Measurements from ENCODE around the gene LPCAT3.

The LPCAT3 gene

GRCh38 chr12:6965026-6965661 lies 53.1 kb downstream of the LPCAT3 start:
- in situ Hi-C loops (cut with HindIII; ENCODE audit: low sequenced_read_pairs) = no loop called here

- in situ Hi-C loops (cut with HindIII; ENCODE audit: low sequenced_read_pairs) = no loop called here
Measured at GRCh38 chr12:6964605-6965025, 53.7 kb downstream of the LPCAT3 start.

- in situ Hi-C loops (cut with HindIII; ENCODE audit: low sequenced_read_pairs) = no loop called here
Measured at GRCh38 chr12:6963791-6964413, 54.4 kb downstream of the LPCAT3 start.

DNA sequence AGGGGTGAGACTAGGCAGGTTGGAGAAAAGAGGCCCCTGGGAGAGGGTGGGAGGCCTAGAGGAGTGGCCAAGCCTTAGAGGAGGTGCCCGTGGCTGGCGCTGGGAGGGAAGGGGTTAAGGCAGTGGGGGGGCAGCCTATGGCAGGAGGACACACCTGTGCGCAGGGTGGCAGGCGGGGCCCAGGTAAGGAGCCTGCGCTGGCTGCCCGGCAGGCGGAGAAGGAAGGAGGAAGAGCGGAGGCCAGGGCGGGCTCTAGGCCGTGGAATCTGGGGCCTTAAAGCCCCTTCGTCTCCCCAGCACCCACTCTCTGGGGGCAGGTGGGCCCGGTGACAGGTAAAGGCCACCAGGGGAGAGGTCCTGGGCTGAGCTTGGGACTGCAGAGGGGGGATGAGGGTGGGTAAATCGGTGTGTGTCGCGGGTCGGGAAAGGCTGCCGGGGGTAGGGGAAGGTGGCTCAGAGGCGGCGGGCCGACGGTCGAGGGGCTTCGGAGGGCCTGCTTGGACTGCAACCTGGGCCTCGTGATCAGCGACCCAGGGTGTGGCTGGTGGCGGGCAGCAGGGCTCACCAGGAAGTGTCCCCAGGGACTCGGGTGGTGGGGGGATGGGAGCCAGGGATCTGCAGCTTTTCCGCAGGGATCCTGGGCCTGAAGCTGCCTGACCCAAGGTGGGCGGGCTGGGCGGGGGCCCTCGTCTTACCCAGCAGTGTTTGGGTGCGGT lies 55.1 kb downstream of the LPCAT3 start:
- in situ Hi-C loops (cut with HindIII; ENCODE audit: low sequenced_read_pairs) = no loop called here

- in situ Hi-C loops (cut with HindIII; ENCODE audit: low sequenced_read_pairs) = no loop called here
Measured at GRCh38 chr12:6962285-6963015, 55.8 kb downstream of the LPCAT3 start.

DNA sequence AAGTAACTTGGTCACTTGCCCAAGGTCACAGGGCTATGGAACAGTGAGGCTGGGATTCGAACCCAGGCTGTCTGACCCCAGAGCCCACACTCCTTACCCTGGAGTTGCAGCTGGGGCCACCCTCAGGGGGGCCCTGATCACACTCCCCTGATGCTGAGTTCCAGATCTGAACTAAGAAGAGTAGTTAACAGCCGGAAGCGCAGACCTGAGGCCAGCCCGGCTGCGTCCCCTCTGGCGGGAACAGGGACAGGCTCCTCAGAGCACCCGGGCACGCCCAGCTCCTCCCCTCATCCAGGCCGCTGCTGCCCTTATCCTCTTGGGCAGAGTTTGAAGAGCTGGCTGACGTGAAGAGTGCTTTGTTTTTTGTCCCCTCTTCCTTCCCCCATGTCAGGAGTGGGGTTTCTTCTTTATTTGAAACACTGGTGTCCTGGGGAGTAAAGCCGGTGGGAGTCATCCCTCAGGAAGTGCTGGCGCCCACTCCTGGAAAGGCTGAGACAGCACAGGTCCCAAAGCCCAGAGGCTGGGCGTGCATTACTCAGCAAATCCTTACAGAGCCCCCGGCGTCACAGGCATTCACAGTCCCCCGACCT lies 56.5 kb downstream of the LPCAT3 start:
- in situ Hi-C loops (cut with HindIII; ENCODE audit: low sequenced_read_pairs) = no loop called here

DNA sequence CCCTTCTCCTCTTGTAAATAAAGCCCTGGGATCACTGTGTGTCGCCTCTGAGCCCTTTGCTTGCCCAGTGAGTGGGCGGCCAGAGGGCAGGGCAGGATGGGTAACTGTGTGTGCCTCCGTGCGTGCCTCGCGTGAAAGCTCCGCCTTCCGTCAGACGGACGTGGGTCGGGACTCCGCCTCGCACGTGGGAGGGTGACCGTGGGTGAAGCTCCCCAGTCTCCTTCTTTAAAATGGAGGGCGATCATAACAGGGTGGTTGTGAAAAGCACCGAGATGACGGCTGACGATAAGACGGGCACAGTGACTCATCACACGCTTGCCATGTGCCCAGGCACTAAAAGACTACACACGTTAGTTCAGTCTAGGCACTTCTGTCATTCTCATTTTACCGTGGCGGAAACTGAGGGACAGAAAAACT lies 57.0 kb downstream of the LPCAT3 start:
- in situ Hi-C loops (cut with HindIII; ENCODE audit: low sequenced_read_pairs) = no loop called here

GRCh38 chr12:6960593-6961277 lies 57.5 kb downstream of the LPCAT3 start:
- in situ Hi-C loops (cut with HindIII; ENCODE audit: low sequenced_read_pairs) = no loop called here

GRCh38 chr12:6959805-6960592 lies 58.3 kb downstream of the LPCAT3 start:
- in situ Hi-C loops (cut with HindIII; ENCODE audit: low sequenced_read_pairs) = no loop called here

DNA sequence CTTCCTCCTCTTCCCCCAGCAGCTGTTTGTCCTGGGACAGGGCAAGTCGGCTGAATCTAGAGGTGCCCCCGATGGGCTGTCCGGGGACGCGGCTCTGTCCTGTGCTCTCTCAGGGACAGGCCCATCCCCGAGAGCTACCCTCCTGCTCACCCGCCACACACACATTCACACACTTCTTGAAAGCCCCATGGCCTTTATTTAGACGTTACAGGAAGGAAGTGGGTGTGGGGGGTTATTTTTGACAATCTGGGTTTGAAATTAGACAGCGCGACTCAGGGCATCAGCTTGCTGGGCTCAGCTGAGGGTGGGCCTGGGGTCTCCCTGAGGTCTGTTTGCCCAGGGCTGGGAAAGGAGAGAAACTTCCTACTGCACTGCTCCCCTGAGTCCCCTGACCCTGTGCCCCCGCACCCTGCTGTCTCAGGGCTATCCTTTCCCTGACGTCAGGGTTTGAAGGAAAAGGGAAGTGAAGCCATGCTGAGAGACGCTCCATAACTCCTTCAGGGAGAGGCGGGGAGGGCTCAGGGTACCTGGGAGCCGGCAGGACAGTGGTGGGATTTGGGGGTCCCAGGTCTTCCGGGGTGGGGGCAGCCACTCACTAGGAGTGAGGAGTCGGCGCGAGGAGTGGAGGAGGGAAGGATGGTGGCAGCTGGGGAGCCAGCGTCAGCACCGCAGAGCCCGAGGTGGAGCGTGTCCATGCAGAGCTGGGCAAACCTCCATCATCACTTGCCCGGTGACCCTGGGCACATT lies 59.0 kb downstream of the LPCAT3 start:
- in situ Hi-C loops (cut with HindIII; ENCODE audit: low sequenced_read_pairs) = no loop called here

DNA sequence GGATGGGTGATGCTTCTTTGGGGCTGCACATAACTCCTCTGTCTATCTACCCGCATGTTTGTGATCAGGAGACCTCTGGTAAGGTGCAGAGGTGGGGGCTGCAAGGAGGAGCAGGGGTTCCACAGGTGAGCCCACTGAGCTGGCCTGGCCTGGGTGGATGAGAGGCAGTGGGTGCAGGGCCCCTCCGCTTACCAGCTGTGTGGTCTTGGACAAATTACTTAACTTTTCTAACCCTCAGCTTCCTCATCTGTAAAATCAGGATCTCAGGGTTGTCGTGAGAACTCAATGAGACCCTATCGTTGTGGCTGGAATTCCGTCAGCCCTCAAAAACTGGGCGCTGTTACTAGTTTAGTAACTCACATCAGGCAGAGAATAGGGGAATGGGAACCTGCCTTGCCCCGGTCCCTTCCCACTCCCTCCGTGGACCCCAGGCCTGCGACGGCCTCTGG lies 59.6 kb downstream of the LPCAT3 start:
- in situ Hi-C loops (cut with HindIII; ENCODE audit: low sequenced_read_pairs) = no loop called here

DNA sequence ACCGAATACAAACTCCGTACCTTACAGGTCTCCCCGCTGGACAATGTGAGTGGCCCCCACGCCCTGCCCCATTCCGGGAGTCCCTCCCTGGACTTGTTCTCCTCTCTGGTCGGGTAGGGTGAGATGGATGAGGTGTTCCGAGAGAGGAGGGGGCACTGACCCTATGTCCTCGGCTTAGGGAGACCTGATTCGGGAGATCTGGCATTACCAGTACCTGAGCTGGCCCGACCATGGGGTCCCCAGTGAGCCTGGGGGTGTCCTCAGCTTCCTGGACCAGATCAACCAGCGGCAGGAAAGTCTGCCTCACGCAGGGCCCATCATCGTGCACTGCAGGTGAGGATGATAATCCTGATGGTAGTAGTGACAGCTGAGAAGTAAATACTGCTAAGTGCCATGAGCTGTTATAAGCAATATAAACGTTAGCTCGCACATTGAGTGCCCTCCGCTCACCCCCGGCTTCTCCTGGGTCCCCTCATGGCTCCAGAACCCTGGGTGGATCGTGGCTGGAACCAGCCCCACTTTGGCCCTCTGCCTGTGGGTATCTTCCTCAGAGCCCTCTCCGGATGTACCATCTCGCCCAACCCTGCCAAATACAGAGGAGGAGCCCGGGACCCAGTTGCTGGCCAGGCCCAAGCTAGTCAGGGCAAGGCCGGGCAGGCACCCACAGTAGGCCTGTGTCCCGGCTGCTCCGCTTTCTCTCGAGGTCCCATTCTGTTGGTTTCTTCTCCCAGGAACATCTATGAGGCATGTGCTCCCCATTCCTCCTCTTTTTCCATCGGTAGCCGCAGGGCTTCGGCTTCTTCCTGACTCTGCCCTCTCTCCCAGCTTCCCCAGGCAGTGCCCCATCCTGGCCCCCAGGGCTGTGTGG lies 60.3 kb downstream of the LPCAT3 start:
- in situ Hi-C loops (cut with HindIII; ENCODE audit: low sequenced_read_pairs) = no loop called here

GRCh38 chr12:6957151-6957701 lies 61.0 kb downstream of the LPCAT3 start:
- in situ Hi-C loops (cut with HindIII; ENCODE audit: low sequenced_read_pairs) = no loop called here

GRCh38 chr12:6956021-6956727 lies 62.1 kb downstream of the LPCAT3 start:
- in situ Hi-C loops (cut with HindIII; ENCODE audit: low sequenced_read_pairs) = no loop called here

GRCh38 chr12:6955108-6956020 lies 62.9 kb downstream of the LPCAT3 start:
- in situ Hi-C loops (cut with HindIII; ENCODE audit: low sequenced_read_pairs) = no loop called here

All from DLD1 (cell line).